ENCODE data around the gene UBE3D.

The UBE3D gene

GRCh38 chr6:83065511-83066192, at the start of gene UBE3D:
TSS of gene UBE3D (minus strand) at chr6:83065841. CDS start at chr6:83065718, 123 bp downstream.
- DNase-seq = peak; percentile 82

- DNase-seq = peak; percentile 33
Measured at GRCh38 chr6:83114164-83114563, 48.5 kb upstream of the UBE3D start.

GRCh38 chr6:83113258-83113657, 47.6 kb upstream of the UBE3D start:
- peak; percentile 19 for DNase-seq

GRCh38 chr6:83108378-83108777, 42.7 kb upstream of the UBE3D start:
- no peak for DNase-seq

GRCh38 chr6:83098589-83098988, 32.9 kb upstream of the UBE3D start:
- no peak for DNase-seq

- no peak for DNase-seq
Measured at GRCh38 chr6:83097675-83098074, 32.0 kb upstream of the UBE3D start.

GRCh38 chr6:83097204-83097603, 31.6 kb upstream of the UBE3D start:
- no peak for DNase-seq

GRCh38 chr6:83096791-83097190, 31.1 kb upstream of the UBE3D start:
- DNase-seq = peak; percentile 35

- DNase-seq = no peak
Measured at GRCh38 chr6:83092756-83093399, 27.2 kb upstream of the UBE3D start.

GRCh38 chr6:83086751-83087150, 21.1 kb upstream of the UBE3D start:
- no peak for DNase-seq

GRCh38 chr6:83083476-83083875, 17.8 kb upstream of the UBE3D start:
- DNase-seq = no peak

- DNase-seq = no peak
Measured at GRCh38 chr6:83073615-83074014, 8.0 kb upstream of the UBE3D start.

GRCh38 chr6:83072726-83073125, 7.1 kb upstream of the UBE3D start:
- no peak for DNase-seq

GRCh38 chr6:83071707-83072106, 6.1 kb upstream of the UBE3D start:
- no peak for DNase-seq

GRCh38 chr6:83071023-83071422, 5.4 kb upstream of the UBE3D start:
- DNase-seq = no peak

- DNase-seq = no peak
Measured at GRCh38 chr6:83069633-83070032, 4.0 kb upstream of the UBE3D start.

- no peak for DNase-seq
Measured at GRCh38 chr6:83068616-83069015, 3.0 kb upstream of the UBE3D start.

GRCh38 chr6:83067448-83068439, 2.1 kb upstream of the UBE3D start, which contains the start of gene DOP1A:
TSS of gene DOP1A (plus strand) at chr6:83067671. CDS start at chr6:83096978, 29,307 bp downstream.
- peak; percentile 93 for DNase-seq

- DNase-seq = peak; percentile 79
Measured at GRCh38 chr6:83062225-83062624, 3.4 kb downstream of the UBE3D start.

GRCh38 chr6:83061190-83061589, 4.5 kb downstream of the UBE3D start:
- DNase-seq = no peak

- DNase-seq = peak; percentile 62
Measured at GRCh38 chr6:83057705-83058321, 7.8 kb downstream of the UBE3D start.

GRCh38 chr6:83055366-83055964, 10.2 kb downstream of the UBE3D start:
- peak; percentile 68 for DNase-seq
